Kidney tubule cell (primary cell): Measurements from ENCODE around the gene CCDC74B.
"Not testable (repeated sequence)": the region's sequence is repeated elsewhere in the genome, so short reads cannot be mapped to it uniquely, and the experiment has no call there.

Experiments
- DNase-seq: peaks from one replicate; pipeline ENCODE4 v3.0.0-alpha.2; 2018; ENCODE audit warnings: low spot score

CCDC74B gene

DNA sequence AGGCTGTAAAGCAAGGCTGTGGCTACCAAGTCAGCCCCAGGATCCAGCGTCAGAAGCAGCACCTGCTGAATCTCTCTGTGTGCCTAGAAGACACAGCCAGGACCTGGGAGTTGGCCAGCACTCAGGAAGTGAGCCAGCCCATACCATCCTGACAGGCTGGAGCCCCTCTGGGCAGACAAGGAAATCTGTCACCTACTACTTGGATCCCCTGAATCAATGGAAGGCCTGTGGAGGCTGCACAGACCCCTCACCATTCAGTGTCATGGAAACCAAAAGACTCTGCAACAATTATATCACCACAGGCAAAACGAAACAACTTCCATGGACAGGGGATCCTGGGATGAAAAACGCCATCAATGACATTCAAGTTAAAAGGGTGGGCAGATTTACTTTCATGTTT is 21.7 kb upstream of the CCDC74B start:
- DNase-seq = not testable (repeated sequence)

DNA sequence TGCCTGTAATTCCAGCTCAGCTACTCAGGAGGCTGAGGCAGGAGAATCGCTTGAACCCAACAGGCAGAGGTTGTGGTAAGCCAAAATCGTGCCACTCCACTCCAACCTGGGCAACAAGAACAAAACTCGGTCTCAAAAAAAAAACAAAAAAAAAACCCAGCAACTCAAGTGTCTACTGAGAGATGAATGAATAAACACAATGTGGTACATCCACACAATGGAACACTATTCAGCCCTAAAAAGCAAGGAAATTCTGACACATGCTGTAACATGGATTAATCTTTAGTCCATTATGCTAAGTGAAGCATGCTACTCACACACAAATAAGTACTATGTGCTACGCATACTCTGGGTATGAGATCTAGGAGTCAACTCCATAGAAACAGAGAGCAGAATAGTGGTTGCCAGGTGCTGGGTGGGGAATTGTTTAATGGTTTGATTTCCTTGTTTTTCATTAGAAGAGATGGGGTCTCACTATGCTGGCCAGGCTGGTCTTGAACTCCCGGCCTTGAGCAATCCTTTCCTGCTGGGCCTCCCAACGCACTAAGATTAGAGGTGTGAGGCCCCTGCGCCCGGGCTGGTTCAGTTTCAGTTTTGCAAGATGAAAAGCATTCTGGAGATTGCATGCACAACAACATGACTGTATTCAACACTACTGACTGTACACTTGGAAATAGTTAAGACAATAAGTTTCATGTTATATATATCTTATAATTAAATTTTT is 20.5 kb upstream of the CCDC74B start:
- DNase-seq = no peak

DNA sequence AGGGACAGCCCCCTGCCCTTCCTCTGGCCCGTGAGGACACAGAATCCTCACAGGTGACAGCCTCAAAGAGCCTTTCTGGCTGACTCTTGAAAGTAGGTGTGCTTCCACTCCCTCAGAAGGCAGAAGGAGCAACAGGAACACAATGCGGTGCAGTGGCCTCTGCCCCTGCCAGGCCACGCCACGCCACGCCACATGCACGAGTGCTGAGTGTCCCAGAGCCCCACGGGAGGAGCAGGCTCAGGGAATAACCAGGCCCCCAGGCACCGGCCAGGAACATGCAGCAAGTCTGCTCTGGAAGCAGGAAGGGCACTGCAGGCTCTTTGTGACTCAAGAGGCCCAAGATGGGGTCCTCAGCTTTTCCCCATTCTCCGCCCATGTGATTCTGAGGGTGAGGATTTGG is 18.1 kb upstream of the CCDC74B start:
- DNase-seq = no peak

DNA sequence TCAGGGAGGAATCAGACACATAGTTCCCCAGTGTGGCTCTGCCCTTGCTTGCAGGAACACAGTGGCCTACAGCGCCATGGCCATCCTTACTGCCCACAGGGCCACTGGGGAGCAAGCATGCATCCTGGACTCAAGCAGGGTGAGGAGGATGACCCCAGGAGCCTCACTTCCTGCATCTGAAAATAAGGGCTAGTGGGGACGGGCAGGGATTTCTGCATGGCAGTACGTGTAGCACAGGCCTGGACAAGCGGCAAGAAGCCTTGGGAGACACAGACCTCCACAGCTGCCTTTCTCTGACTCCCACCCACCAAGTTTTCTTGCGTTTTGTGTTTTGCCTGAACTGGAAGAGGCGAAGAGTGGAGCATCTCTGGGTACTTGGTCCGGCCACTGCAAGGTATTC is 17.6 kb upstream of the CCDC74B start:
- DNase-seq = not testable (repeated sequence)

DNA sequence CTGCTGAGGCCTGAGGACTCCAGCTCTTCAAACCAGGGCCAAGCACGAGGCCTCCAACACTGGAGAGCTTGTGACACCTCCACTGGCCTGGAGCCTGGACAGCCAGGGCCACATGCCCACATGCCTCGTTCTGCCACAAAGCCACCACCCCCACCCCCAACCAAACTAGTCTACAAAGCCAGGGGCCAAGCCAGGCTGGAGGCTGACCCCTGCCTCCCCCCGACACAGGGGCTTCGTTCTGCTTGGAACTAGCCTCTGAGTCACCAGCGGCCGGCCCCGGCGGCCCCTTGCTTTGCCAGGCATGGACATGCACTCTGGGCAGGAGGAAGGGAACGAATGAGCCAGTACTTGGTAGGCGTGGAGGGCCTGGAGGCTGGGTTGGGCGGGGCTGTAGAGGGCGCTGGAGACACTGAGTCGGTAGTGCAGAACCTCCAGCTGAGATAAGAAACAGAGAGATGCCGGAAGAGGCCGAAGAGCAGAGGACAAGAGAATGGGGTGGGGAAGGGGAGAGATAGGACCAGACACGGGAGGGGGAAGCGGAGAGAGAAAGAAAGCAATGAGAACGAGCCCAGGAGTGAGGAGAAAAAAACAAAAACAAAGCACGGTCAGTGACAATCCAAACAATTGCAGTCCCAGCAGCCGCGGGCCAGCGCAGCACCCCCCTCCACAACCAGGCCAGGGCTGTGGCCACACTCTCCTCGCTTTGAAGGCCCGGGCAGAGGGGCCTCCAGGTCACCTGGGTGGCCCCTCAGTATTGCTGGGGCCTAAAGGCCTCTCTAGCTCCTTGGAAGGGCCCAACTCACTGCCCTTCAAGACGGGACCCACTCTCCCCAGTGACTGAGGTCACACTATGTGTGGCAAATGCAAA is 16.2 kb upstream of the CCDC74B start:
- DNase-seq = not testable (repeated sequence)

DNA sequence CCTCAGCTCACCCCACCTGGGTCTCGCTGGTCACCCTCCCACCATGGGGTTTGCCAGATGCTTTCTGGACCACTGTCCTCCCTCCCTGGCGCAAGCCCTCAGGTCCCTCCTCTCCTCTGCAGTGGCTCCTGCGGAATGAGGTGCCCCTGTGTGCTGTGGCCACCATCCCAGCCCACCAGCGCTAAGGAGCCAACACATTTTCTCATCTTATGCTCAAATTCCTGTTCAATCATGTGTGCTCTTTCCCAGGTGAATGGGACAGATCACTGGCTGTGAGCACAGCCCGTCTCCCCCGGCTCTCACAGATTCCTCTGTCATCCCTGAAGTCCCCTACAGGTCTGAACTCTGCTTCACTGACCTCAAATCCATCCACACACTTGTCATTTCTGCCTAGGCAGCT is 15.2 kb upstream of the CCDC74B start:
- DNase-seq = peak; percentile 23

DNA sequence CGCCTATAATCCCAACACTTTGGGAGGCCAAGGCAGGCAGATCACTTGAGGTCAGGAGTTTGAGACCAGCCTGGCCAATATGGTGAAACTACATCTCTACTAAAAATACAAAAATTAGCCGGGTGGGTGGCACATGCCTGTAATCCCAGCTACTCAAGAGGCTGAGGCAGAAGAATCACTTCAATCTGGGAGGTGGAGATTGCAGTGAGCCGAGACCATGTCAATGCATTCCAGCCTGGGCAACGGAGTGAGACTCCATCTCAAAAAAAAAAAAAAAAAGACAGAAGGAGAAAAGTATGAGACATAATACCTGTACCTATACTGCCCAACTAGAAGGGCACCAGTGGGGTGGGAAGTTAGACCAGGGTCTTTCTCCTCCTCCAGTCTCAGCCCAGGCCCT is 14.5 kb upstream of the CCDC74B start:
- DNase-seq = not testable (repeated sequence)

DNA sequence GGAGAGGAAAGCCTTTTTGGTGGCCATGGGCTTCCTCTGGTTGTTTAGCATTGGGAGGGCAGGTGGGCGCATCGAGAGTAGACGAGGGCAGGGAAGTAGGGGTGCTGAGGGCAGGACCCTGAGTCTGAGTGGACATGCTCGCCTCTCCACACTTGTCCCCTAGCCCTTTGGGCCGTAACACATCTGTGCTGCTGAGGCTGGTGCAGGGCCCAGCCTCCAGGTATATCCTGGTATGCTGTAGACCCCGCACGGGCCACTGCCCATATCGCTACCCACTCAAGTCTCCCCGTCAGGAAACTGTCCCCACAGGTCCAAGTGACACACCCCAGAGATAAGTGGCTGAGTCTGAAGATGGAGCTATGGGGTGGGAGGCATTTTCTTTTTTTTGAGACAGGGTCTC is 13.7 kb upstream of the CCDC74B start:
- DNase-seq = no peak

DNA sequence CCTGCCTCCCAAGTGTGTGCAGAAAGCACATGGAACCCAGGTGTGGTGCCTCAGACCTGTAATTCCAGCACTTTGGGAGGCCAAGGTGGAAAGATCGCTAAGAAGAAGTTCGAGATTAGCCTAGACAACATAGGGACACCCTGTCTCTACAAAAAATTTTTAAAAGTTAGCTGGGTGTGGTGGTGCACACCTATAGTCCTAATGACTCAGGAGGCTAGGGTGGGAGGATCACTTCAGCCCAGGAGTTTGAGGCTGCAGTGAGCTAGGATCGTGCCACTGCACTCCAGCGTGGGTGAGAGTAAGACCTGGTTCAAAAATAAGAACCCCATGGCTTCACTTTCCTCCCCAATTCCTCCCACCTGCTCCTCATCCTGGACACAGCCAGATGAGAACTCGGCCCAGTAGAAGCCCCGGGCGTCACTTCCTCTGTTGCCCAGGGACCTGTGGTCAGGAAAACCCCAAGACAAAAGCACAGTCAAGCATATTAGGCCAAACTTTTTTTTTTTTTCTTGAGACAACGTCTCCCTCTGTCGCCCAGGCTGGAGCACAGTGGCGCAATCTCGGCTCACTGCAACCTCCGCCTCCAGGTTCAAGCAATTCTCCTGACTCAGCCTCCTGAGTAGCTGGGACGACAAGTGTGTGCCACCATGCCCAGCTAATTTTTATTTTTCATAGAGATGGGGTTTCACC is 13.1 kb upstream of the CCDC74B start:
- DNase-seq = not testable (repeated sequence)

DNA sequence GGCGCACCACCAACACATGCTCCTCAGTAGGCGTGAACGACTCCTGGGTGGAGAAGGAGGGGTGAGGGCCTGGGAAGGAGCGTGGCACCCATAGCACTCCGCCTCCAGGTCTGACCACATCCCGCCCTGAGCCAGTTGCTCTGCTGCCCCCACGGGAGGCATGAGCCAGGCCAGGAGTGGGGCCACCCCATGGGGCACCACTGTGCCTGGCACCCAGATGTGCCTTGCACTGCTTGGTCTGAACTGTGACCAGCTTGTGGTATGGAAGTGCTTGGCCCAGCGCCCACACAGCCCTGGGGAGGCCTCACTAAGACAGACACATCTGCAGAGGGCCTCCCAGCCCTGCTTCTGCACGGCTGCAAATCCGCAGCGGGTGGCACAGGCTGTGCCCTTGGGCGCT is 12.4 kb upstream of the CCDC74B start:
- not testable (repeated sequence) for DNase-seq

DNA sequence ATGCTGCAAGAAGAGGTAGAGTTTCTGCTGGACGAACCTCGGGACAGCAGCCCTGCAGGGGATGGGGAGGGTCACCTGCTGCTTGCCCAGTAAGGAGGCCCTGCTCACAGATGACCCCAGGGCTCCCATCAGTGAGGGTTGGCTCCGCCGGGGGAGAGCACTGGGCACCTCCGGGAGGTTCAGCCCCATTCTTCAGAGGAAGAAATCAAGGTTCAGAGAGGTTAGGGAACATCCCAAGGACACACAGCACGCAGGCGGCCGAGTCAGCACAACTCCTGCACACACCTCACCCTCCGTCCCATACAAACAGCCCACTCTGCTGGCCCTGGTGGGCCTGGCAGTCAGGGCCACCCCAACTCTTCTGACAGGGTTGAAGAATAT is 11.7 kb upstream of the CCDC74B start:
- DNase-seq = no peak

DNA sequence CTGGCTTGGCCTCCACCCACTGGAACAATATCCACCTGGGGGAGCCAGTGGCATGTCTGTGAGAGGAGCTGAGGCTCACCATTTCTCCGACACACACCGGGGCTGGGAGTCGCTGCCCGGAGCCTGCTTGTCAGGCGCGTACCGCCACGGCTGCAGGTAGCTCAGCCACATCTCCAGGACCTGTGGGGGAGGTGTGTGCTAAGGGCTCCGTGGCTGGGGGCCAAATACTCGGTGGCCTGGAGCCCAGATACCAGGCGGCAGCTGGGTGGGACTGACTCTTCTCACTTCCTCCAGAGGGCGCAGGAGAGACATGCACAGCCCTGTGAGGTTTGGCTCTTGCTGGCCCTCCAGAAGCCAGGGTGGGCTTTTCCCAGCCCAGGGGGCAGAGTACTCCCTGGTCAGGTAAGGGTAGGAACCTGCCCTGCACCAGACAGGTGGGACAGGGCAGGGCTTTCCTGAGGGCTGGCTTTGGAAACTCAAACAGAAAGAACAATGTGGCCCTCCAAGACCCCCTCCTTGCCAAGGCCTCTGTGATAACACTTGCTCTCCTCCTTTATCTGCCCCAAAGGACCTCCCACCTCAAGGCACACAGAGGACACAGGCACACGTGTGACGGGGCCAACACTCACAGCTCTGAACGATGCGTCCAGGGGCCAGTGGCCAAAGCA is 11.2 kb upstream of the CCDC74B start:
- peak; percentile 69 for DNase-seq

DNA sequence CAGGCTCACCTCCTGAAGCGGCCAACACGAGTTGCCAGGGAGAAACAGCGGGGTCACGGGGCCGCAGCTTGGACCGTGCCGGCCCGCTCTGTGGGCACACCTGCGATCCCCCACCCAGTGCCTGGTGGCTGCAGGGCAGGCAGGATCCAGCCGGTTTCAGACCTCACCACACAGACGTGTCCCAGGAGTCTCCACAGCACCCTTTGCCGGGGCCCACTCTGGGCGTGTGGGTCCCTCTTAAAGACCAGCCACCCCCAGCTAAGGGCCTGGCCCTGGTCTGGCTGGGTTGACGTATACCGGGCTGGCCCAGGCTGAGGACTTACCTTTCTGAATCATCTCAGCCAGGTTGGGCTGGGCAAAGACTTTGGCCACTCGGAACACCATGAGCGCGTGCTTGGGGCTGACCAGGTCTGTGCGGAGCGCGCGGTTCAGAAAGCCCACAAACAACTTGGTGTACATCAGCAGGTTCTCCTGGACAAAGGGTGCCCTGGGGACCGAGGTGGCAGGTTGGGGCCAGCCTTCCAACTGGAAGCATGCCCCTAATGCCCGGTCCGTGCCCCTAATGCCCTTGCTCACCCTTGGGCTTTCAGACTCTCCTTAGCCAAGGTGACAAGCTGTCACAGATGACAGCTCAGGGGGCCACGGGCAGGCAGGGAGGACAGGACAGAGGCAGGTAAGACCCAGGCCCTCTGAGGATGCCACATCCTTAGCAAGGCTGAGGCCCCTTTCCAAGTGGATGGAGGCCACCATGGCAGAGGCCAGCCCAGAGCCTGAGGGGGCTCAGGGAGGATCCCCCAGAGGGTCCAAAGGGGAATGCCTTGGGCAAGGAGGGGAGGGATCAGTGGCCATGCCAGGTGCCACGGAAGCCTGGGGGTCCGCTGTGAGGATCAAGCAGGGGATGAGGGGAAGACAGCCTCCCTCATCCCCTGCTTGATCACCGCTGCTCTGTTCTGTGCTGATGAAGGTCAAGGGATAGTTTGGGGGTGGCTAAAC is 10.2 kb upstream of the CCDC74B start:
- DNase-seq = no peak

DNA sequence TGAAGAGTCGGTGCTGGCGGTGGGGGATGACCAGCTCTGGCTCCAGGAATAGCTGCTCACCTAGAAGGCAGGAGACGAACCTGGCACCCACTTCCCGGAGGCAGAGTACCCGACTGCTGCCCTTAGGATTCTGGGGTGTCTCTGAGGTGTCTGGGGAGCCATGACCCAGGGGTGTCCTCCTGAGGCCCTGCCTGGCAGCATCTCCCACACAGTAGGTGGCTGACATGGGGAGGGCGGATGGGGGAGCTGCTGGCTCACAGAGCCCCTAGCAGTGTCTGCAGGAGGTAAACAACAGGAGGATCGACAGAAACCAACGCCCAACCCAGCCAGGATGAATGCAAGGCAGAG is 9.5 kb upstream of the CCDC74B start:
- not testable (repeated sequence) for DNase-seq

DNA sequence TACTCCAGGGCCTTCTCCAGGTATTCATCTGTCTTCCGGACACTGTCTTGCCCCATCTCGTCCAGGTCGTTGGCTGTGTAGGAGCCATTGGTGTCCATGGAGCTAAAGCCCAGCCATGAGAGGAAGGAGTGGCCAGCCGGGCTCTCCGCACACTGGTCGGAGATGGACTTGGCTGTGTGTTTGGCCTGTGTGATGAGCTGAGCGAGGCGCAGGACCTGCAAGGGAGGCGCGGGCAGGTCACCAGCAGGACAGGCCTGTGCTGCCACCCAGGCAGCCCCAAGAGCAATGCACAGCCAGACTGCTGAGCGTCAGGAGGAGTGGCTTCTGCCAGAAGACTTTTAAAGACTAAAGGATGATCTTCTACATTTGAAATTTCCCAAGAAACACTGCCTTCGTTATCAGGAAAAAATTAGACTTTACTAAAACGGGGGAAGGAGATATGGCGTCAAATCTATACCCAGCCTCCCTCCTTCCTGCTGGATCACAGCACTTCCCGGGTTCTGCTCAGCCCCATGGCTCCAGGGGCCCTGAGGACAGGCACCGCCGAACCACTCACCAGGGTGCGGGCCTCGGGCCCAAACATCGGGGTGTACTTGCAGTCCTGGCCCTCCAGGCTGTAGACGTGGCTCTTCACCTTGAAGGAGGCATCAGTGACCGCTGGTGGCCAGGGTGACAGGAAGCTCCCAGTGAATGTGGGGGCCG is 9.0 kb upstream of the CCDC74B start:
- not testable (repeated sequence) for DNase-seq

DNA sequence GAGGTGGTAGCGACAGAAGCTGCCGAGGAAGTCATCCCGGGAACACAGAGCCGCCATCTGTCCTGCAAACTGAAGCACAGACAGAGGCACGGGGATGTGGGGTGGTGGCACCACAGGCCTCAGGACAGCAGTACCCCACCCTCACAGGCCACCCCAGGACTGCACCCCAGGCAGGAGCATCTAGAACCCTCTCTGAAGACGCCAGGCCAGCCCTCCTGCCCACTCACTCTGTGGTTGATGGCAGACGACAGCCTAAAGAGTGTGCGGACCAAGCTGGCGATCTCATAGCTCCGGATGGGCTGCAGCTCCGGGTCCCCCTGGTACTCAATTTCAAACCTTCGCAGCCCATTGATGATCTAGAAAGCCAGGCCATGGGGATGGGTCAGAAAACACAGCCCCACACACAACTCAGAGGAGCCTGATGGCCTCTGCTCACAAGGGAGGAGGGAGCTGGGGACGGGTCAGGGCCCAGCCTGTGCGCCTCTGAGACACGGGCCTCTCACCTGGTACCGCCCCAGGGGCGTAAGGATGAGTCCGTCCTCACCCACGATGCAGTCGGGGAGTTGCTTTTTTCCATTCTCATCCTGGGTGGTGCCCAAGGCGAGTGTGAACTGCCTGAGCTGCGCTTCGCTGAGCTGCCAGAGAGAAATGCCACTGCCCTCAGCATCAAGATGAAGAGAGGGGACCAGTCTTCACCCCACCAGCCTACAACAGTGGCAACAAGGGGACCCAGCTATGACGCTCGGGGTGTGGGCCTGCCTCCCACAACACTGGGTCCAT is 8.1 kb upstream of the CCDC74B start:
- DNase-seq = no peak

DNA sequence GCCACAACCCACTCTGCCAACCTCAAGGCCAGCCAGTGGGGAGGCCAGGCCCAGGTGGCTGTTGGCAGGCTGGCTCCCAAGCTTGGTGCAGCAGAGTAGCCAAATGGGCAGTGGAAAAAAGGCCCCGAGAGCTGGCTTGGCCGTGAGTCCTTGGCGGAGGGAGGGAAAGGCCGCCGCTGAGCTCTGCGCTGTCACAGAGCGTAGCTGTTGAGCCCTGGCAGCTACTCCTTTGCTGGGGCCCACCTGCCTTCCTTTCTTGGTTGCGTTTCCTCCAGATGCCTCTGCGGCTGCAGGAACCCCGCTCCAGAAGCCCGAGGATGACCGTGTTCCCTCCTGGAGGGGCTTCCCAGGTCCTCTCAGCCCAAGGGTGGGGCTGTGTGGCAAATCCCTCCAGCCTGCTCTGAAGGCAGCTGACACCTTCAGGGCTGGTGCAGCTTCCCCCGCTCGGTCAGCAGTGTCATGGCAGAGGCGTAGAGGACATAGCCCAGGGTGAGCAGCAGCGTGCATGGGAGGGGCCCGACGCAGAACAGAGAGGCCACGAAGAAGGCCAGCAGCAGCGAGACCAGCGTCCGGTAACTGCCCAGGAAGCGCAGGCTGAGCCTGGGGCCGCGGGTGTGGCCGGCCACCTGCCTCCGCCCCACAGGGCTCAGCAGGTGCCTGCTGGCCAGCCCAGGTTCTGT is 7.4 kb upstream of the CCDC74B start:
- DNase-seq = not testable (repeated sequence)

DNA sequence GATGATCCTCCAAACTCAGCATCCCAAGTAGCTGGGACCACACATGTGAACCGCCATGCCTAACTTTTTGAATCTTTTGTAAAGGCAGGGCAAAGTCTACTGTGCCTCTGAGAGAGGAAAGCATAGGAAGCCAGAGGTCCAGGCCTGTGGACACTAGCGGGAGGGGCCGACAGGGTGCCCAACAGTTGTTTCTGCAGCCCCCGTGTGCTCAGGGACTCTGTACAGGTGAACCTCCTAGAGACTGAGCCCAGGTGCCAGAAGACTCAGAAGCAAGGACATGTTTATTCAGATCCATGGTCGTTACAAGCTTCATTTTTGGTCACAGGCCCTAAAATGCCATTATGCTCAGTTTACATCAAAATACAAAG is 6.2 kb upstream of the CCDC74B start:
- not testable (repeated sequence) for DNase-seq
